HG03521 (cell line): ENCODE measurements around the gene MBOAT1.

Source experiments
- ATAC-seq: cut with Tn5 transposase; IDR thresholded peaks from one replicate; pipeline ENCODE4 v1.9.1; 2021; ENCODE audit warnings: mild to moderate bottlenecking, moderate library complexity; ENCODE audit not compliant: unreplicated experiment

Gene MBOAT1

DNA sequence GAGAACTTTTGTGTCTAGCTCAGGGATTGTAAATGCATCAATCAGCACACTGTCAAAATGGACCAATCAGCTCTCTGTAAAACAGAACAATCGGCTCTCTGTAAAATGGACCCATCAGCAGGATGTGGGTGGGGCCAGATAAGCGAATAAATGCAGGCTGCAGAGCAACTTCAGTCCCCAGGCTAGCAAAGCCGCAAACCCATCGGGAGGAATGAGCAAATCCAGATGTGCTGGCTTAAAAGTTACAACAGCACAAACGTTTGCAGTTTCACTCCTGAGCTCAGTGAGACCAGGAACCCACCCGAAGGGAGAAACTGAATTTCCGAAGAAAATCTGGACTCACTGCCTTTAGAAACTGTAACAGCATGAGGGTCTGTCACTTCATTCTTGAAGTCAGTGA lies 21.9 kb upstream of the MBOAT1 start:
- ATAC-seq = no peak

- ATAC-seq = no peak
These were observed 20.9 kb upstream of the MBOAT1 start for GRCh38 chr6:20233007-20233730.

DNA sequence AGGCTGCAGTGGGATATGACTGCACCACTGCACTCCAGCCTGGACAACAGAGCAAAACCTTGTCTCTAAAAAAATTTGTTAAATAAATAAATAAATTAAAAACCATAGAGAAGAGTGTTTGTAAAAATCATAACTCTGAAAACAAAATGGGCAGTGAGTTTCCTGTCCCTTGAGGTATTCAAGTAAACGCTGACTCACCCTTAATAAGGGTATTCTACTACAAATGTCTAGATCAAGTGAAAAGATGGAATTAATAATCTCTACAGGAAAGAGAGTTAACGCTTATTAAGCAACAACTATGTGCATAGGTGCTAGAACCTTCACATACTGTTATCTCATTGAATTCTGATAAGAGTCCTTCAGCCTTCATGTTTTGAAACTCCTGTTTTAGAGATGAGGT lies 19.9 kb upstream of the MBOAT1 start:
- no peak for ATAC-seq

DNA sequence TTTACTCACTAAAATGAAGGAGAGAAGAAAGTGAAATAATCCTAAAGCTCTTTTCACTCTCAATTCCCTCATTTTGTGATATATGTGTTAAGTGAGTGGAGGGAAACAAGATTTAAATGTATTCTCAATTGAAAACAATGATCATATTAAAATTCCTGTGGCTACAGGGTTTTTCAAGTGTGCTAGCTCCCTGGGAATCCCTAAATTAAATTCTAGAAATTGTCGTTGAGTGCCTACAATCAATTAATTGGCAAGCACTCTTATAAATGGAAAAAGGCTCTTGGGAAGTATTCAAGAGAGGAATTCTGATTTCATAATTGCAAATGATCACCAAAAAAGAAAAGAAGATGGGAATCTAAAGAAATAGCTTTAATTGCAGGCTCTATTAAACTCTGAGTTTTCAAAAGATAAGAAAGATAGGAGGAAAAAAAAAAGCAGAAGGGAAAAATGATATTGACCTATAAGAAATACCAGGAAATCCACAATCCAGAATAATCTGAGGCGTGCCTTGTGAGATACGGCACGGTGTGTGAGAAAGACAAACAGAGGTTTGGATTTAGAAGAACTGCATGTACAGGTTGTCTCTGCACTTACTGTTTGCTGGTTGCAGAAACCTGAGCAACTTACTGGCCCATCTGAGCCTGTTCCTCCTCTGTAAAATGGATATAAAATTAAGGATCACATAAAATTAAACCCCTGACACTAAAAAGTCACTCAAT lies 18.3 kb upstream of the MBOAT1 start:
- ATAC-seq = no peak

DNA sequence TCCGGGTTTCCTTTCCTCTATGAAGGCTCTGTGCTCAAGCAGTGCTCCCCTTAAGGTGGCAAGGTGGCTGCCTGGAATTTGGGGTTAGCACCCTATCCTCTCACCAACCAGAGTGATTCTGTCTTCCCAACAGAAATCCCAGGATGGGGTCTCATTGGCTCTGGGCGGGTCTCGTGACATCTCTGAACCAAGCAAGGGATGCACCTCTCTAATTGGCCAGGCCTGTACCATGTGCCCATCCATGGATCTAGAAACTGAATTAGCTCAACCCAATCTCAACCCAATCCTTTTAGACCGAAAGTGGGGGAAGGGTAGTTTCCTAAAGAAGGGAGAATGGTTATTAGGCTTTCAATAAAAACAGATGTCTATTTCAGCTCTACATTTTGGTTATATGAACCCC lies 17.6 kb upstream of the MBOAT1 start:
- no peak for ATAC-seq

DNA sequence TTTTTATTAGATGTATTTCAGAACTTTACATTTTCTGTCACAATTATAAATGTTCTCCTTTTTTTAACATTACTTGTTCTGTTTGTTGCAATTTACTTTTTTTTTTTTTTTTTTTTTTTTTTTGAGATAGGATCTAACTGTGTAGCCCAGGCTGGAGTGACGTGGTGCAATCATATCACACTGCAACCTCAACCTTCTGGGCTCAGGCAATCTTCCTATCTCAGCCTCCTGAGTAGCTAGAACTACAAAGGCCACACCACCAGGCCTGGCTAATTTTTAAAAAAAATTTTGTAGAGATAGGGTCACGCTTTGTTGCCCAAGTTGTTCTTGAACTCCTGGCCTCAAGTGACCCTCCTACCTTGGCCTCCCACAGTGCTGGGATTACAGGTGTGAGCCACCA lies 15.1 kb upstream of the MBOAT1 start:
- ATAC-seq = no peak

DNA sequence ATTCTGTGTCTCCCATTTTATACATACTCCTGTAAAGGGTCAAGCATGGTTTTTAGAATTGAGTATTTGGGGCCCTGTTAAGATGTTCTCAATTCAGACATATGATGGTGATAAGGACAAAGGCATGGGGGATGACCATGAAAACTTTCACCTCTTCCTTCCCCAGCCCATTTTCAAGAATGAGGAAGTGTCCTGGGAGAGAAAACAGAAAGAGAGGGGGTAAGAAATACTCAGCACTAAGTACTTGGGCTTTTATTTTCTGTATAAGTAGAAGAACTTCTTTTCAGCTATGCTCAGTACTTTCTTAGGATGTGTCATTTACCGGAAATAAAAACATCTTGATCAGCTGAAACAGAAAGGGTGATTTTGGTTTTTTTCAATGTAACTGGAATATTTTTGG lies 10.9 kb upstream of the MBOAT1 start:
- ATAC-seq = no peak

DNA sequence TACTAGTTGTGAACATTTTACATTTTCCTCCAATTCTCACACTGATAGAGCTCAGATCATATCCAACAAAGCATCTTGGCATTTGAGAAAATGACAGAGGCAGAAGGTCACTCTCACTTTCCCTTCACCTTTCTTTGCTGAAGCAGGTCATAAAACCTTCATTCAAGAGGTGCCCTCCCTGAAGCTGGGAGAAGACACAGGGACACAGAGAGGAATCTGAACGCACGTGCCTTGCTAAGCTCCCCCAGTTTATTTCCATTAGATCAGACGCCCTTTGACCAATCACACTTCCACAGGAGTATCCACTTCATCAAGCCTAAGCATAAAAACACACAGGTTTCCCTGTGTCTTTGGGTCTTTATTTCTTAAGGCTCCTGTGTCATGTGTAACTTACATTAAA lies 9.2 kb upstream of the MBOAT1 start:
- ATAC-seq = no peak

GRCh38 chr6:20220359-20220758 lies 8.1 kb upstream of the MBOAT1 start:
- no peak for ATAC-seq

GRCh38 chr6:20217891-20218290 lies 5.6 kb upstream of the MBOAT1 start:
- no peak for ATAC-seq

- ATAC-seq = no peak
These were observed 5.1 kb upstream of the MBOAT1 start for GRCh38 chr6:20217324-20217855.

GRCh38 chr6:20215310-20215709 lies 3.0 kb upstream of the MBOAT1 start:
- no peak for ATAC-seq

DNA sequence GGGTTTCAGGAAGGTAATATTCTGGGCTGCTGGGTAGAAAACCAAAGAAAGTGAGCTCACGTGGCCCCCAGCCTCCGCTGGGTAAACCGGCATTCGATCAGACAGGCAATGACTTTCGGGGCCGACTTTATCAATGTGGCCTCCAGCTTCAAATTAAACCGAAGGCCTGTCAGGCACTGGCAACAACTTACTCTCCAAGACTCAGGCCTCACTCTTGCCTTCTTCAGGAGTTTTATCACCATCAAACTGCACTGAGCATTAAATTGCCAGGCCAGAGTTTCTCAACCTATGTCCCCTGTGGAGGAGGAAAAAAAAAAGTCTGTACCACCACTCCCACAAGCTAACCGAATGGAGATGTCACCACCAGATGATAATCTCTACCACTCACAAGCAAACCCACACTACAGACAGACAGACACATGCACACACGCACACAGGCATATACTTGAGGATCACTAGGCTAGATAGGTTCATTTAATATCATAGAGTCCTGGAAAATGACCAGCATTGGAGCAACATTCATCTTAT lies 1.1 kb upstream of the MBOAT1 start:
- ATAC-seq = no peak

DNA sequence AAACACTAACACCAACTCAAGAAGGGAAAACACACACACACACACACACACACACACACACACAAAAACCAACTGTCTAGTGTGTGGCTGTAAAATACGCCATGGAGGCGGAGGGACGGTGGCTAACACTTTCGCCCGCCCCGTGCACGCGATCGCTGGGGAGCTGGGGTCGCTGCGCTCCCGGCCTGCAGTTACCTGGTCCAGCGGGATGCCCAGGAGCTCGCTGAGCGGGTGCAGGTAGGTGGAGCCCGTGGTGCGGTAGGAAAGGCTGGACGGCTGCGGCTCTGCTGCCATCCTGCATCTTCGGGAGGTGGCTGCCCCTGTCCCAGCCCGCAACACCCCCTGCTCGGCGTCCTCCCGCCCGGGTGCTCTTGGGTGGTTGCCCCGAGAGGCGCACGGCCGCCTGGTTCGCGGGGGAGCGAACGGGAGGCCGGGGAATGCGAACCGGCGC lies 303 bp downstream of the MBOAT1 start:
- peak; percentile 23 for ATAC-seq

- ATAC-seq = no peak
These were observed 980 bp downstream of the MBOAT1 start for GRCh38 chr6:20211037-20211940.

- ATAC-seq = no peak
These were observed 2.1 kb downstream of the MBOAT1 start for GRCh38 chr6:20210158-20210557.

DNA sequence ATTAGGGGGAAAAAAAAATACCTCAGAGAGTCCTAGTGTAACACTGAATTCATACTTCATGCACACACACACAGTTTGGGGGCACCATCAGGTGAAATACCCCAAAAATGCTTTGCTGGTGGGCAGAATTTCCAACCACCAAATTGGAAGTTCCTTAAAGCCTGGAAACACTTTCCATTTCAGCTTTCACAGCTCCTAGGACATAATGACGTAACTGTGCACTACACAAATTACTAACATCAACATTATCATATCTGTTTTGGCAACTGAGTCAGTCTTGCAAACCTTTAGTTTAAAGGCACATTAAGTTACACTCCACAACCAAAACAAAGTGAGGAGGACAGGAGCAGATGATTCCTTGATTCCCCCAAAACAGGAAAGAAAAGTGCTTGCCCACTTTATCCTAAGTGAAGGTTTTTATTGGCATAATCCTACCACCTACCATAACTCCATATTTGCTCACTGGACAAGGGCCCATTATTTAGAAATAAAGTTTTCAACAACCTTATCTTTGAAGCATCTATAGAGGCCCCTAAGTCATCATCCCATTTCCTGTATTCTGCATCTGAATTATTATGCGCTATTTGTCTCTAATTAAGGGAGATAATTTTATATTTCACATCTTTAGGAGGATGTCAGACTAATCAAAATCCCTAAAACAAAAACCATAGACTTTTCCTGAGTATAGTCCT lies 3.4 kb downstream of the MBOAT1 start:
- no peak for ATAC-seq

DNA sequence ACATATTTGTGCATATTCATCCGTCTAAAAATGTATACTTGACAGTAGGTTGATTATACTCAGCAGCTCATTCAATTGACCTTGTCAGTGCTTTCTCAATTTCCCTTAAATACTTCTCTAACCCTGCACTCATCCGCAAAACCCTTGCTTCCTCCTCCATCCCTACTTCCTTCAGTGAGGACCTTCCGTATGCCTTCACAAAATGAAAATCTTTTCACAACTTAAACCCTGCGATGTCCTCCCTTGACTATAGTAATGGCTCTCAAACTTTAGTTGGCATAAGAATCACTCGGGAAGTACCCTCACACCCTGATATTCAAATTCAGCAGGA lies 5.2 kb downstream of the MBOAT1 start:
- ATAC-seq = no peak

GRCh38 chr6:20205722-20206161 lies 6.5 kb downstream of the MBOAT1 start:
- no peak for ATAC-seq

DNA sequence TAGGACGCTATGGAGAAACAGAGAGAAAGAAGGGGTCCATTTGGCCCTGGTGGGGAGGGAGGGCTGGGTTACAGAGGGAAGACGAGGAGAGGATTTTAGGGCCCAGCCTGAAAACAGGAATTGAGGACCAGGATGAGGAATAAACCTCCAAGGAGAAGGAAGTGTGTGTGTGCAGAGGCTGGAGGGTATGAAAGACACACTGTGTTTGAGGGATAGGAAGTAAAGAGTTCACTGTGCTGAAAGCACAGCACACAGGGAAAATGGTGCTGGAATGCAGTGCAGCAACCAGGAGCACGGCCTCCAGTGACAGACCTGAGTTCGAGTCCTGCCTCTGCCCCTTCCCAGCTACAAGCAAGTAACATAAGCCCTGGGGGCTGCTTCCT lies 7.8 kb downstream of the MBOAT1 start:
- ATAC-seq = no peak
